Measurements from ENCODE around the gene PPP3CA.

DNA sequence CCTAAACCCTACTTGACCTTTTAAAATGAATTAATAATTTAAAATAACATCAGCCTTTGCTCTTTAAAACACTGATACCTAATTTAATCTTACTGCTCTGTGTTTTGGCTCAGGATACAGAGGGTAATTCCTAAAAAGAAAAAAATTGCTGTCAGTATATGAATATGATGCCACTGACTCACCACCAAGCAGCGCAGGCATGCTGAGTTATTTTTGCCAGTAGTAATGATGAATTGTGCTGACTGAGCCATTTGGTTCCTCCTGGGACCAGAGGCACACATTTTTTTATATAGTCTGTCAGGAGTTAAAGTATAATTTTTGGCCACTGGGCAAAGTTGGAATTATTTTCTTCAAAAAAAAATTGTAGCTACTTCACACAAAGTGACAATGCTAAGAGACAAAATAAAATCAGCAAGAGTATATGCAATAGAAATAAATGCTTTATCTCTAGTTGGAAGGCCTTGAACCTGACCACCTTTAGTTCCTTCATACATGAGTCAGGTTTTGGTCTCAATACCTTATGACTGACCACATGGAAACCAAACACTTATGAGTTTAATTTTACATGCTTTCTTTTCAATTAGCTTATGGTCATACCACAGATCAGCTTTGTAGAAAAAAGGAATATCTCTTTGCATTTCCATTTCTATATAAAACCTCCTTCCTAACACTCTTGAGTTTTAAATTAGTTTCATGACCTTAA is 115.1 kb downstream of the PPP3CA start:
- TF ChIP-seq FOXM1 (IDR thresholded peaks at IDR 0.05; ENCODE audit: borderline replicate concordance, low read depth) (no peak), RAD21 (IDR thresholded peaks at IDR 0.05; ENCODE audit: low read depth) (no peak), EP300 (IDR thresholded peaks at IDR 0.05; ENCODE audit: borderline replicate concordance) (no peak), CEBPB (IDR thresholded peaks at IDR 0.05) (no peak), CREB1 (IDR thresholded peaks at IDR 0.05; ENCODE audit: low read depth) (no peak), MAX (IDR thresholded peaks at IDR 0.05) (no peak), EGR1 (IDR thresholded peaks at IDR 0.05) (no peak), TAF1 (IDR thresholded peaks at IDR 0.05; ENCODE audit: low read depth) (no peak), REST (IDR thresholded peaks at IDR 0.05; ENCODE audit: low read depth) (no peak), USF1 (IDR thresholded peaks at IDR 0.05) (no peak), YY1 (IDR thresholded peaks at IDR 0.05; ENCODE audit: low read depth) (no peak), NFIC (IDR thresholded peaks at IDR 0.05) (no peak)
